ENCODE results near the gene ANKRD33B.

- TF ChIP-seq POLR2A (IDR thresholded peaks at IDR 0.05) (no peak), CTCF (IDR thresholded peaks at IDR 0.05) (no peak), POLR2AphosphoS5 (IDR thresholded peaks at IDR 0.05) (no peak)
Measured at GRCh38 chr5:10635257-10635866, 71.5 kb downstream of the ANKRD33B start.

Data from upper lobe of left lung (tissue), 4 donors.